GM19397 (cell line): ENCODE data around the gene PDE4D.
"Not testable (repeated sequence)": the region's sequence is repeated elsewhere in the genome, so short reads cannot be mapped to it uniquely, and the experiment has no call there.

ENCODE experiments used
- ATAC-seq: cut with Tn5 transposase; IDR thresholded peaks from one replicate; pipeline ENCODE4 v1.9.1; 2021; ENCODE audit warnings: mild to moderate bottlenecking, moderate library complexity; ENCODE audit not compliant: unreplicated experiment

The PDE4D gene

DNA sequence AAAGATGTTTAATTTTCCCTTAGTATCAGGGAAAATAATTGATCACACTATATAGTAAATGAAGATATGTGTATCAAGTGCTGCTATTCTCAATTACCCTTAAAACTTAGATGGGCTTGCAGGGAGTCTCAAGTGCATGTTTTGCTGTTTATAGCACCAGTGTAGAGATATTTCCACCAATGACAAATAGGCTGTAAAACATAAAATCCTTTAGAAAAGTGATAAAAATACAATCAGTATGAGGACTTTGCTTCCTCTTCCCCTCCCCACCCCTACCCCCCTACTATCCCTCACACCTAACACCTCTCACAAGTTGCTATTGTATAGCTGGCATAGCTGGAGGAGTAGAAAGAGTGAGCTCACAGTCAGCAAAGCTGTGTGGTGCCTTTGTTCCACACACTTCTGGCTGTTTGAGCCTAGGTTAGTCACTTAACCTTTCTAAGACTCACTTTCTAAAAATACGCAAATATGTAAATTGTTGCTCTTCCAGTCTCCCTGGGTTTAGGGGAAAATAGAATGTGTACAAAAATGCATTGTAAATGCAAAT lies 93.1 kb downstream of the PDE4D start:
- no peak for ATAC-seq

GRCh38 chr5:59799668-59800346 lies 93.7 kb downstream of the PDE4D start:
- ATAC-seq: peak; percentile 33

DNA sequence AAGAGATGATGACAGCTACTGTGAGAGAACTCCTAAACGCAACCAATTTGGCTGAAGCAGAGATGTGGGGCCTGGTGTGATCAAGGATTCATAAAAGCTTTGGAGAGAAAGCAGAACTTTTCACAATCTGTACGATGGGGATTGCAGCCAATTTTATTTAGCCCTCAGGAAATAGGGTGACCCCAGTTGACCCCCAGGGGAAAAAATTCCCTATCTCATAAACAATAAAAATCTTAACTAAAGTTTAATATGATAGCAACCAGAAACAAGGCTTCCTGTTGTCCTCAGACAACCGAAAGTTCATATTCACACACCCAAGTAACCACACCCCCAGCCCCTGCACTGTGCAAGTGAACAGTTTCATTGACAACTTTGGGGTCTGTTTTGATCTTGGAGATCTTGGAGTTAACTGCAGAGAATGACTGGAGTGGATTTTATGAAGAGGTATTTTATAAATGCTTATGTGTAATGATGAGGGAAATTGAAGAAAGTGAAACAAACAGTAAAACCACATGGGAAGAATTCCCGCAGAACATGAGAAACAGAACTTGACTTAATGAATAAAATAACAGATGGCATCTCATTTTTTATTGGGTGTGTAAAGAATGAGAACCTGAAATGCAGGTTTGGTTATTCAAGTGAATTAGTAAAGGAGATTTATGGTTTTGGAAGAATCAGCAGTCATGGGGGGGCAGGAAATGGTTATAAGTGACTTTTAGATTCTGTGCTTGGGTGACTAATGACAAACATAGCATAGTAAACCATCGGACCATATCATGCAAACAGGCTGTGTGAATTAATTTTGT lies 94.5 kb downstream of the PDE4D start:
- ATAC-seq: peak; percentile 78

GRCh38 chr5:59795141-59795540 lies 98.4 kb downstream of the PDE4D start:
- ATAC-seq: no peak

GRCh38 chr5:59792983-59793585 lies 100.4 kb downstream of the PDE4D start:
- no peak for ATAC-seq

DNA sequence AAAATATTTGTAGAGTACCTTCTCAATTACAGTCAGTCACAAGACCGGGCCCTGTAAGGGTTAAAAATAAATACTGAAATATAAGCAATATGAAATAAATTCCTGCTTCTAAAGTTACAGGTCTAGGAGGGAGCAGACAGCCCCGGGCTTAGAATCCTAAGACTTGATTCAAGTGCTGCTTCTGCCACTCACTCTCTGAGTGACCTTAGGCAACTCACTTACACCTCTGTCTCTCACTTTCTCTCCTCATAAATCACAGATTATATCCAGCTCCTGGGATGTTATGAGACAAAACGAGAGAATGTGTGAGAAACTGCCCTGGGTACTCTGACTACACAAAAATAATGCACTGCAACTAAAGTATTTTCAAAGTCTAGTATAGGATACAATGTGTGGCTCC lies 101.9 kb downstream of the PDE4D start:
- ATAC-seq: no peak

GRCh38 chr5:59790776-59791475 lies 102.6 kb downstream of the PDE4D start:
- no peak for ATAC-seq

- no peak for ATAC-seq
These were observed 103.2 kb downstream of the PDE4D start for GRCh38 chr5:59790376-59790775.

DNA sequence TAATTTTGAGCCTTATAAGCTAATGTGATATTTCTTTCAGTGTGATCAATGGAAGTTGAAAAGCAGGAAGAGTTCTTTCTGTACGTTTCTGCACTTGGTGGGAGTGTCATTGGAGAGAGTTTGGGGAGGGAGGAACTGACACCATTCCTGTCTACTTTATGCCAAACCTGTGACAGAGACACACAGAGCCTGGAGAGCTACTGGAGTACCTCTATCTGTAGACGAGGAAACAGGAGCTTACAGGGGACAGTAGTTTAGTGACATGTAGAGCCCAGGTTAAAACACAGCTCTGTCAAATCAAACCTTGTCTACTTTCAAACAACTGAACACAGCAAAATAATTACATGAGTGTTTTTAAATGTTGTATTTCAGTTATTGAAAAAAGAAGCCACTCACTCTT lies 103.6 kb downstream of the PDE4D start:
- no peak for ATAC-seq

DNA sequence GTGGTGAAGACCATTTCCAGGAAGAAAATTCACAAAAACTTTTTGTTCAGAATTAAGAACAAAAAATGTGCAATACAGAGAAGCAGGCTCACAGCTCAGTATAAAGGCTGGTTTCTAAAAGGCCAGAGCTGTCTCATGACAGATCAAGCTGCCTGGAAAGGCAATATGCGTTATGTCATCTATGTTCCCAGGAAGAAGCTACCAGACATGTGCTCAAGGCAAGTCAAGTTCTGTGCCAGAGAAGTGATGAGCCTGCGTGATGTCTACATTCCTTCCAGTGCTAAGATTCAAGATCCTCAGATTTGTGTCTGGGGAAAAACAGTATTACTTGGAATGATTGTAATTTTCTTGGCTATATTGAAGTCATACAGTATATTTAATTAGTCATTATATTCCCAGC lies 104.3 kb downstream of the PDE4D start:
- no peak for ATAC-seq

DNA sequence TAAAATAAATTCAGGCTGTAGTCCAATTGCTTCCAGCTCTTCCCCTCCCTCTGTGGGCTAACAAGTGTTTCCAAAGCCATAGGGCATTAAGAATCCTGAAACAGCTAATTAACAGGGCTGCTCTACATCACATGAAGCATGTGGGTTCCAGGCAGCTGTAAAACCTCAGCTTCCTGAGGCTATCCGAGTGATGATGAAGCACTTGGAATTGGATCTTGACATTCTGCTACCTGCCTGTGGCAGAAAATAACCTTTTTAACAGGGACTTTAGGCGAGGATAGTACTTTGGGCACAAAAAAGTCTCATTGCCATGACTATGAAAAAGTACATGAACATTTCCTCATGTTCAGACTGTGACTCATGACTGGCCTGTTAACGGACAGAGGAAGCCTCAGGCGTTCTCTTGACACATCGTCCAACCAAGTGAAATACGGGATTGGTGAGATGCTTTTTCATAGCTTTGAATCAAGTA lies 107.2 kb downstream of the PDE4D start:
- ATAC-seq: no peak

- no peak for ATAC-seq
These were observed 107.7 kb downstream of the PDE4D start for GRCh38 chr5:59785676-59786333.

GRCh38 chr5:59784708-59785107 lies 108.8 kb downstream of the PDE4D start:
- ATAC-seq: not testable (repeated sequence)

DNA sequence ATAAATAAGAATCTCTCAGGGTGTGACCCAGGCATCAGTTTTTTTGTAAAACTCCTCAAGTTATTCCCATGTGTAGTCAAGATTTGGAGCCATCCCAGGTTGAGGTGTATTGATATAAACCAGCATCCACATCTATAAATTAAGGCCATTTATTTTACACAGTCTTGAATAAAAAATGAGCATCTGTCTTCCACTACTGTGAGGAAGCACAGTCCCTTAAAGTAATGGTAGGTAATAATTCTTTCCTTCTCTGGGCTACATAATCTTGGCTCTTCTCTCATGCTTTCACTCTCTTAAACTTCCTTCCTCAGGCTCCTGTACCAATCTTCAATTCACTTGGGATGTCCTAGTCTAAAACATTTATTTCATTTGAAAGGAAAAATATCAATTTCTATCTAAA lies 110.3 kb downstream of the PDE4D start:
- ATAC-seq: no peak

DNA sequence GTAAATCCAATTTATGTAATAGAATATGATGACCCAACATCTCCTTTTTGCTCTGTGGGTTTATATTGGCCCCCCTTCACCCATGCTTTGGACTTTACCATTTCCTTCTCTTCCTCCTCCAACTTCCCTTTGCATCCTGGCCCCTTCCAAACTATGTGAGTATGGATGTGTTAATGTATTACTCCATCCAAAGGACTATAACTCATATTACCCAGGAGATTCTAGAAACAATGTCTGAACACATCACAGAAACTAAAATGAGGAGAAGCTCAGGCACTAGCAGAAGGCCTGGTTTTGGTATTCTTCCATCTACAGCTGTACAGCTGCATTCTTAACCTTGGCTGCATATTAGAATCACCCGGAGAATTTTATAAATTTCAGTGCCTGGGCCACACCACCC lies 110.7 kb downstream of the PDE4D start:
- no peak for ATAC-seq

GRCh38 chr5:59779453-59779852 lies 114.1 kb downstream of the PDE4D start:
- ATAC-seq: no peak

GRCh38 chr5:59777028-59777427 lies 116.5 kb downstream of the PDE4D start:
- ATAC-seq: no peak

DNA sequence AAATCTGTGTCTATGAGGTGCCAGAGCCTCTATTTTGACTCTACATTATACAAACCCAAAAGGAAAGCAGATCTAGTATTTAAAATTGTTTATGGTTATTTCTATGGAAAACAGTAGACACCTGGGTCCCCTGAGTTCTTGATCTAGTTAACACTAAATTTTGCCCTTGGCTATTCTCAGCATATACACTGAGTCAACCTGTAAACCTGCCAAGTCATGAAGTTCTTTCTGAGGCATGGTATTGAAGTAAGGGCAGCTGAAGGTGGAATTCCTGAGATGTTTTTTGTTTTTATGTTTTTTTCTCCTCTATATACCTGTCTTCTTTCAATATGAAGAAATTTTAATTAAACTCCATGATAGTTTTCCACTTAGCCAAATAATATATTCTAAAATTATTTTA lies 120.2 kb downstream of the PDE4D start:
- ATAC-seq: no peak

- no peak for ATAC-seq
These were observed 120.8 kb downstream of the PDE4D start for GRCh38 chr5:59772757-59773156.

DNA sequence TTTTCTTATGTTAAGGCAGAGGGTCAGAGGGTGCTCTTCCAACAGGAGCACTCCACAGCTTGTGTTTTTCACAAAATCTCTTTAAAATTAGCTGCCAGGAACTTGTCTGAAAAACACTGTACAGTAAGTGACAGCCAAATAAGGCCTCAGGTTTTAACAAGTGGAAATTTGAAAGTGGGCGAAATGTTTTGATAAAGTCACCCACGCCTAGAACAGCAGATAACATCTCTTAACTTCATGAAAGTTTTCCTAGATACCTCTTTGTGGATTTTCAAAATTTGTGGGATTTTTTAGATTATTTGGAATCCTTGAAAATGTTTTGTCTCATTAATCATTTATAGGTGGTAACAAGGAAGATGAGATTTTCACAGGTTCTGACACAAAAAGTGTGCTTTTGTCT lies 121.3 kb downstream of the PDE4D start:
- no peak for ATAC-seq

GRCh38 chr5:59770953-59771352 lies 122.6 kb downstream of the PDE4D start:
- ATAC-seq: no peak
